GM23248 (cell line): ENCODE measurements around the gene TRIM26. TPM values are rescaled to one million over a fixed set of nuclear protein-coding genes. Genes with fewer than 3 reads are reported as not detected.
"Not testable (repeated sequence)": the region's sequence is repeated elsewhere in the genome, so short reads cannot be mapped to it uniquely, and the experiment has no call there.

ENCODE experiments used
- DNase-seq: peaks from one replicate; pipeline ENCODE4 v3.0.0-alpha.2; 2015
- H2AFZ ChIP-seq: fragments of 200-600 bp; sonication (generic); 2 replicates; pipeline ENCODE4 v1.6.1; 2016; ENCODE audit warnings: antibody characterized with exemption
- H3F3A ChIP-seq: fragments of 200-600 bp; sonication (generic); 2 replicates; pipeline ENCODE4 v1.6.1; 2016; ENCODE audit warnings: mild to moderate bottlenecking, antibody characterized with exemption, mixed run types; ENCODE audit not compliant: insufficient read depth
- H3K27ac ChIP-seq: fragments of 200-600 bp; sonication (generic); 2 replicates; pipeline ENCODE4 v1.5.1; 2016; ENCODE audit warnings: mild to moderate bottlenecking
- H3K27me3 ChIP-seq: fragments of 200-600 bp; sonication (generic); replicated peaks from 2 replicates; pipeline ENCODE4 v1.6.1; 2016; ENCODE audit warnings: mild to moderate bottlenecking; ENCODE audit not compliant: insufficient read depth
- H3K36me3 ChIP-seq: fragments of 200-600 bp; sonication (generic); 2 replicates; pipeline ENCODE4 v1.6.1; 2016; ENCODE audit warnings: low read depth, mild to moderate bottlenecking
- H3K4me1 ChIP-seq: fragments of 200-600 bp; sonication (generic); 2 replicates; pipeline ENCODE4 v1.6.1; 2016; ENCODE audit warnings: mild to moderate bottlenecking; ENCODE audit not compliant: insufficient read depth
- H3K4me2 ChIP-seq: fragments of 200-600 bp; sonication (generic); one replicate; pipeline ENCODE4 v1.6.1; 2016; ENCODE audit warnings: mild to moderate bottlenecking; ENCODE audit not compliant: unreplicated experiment
- H3K4me3 ChIP-seq: fragments of 200-600 bp; sonication (generic); 2 replicates; pipeline ENCODE4 v1.5.1; 2016; ENCODE audit warnings: mild to moderate bottlenecking
- H3K79me2 ChIP-seq: fragments of 200-600 bp; sonication (generic); 2 replicates; pipeline ENCODE4 v1.6.1; 2016; ENCODE audit warnings: mild to moderate bottlenecking; ENCODE audit not compliant: insufficient read depth
- H3K9ac ChIP-seq: fragments of 200-600 bp; sonication (generic); 2 replicates; pipeline ENCODE4 v1.6.1; 2016; ENCODE audit warnings: mild to moderate bottlenecking
- H3K9me2 ChIP-seq: fragments of 200-600 bp; sonication (generic); 2 replicates; pipeline ENCODE4 v1.6.1; 2016; ENCODE audit warnings: mixed run types, mild to moderate bottlenecking, moderate library complexity; ENCODE audit not compliant: insufficient read depth
- H3K9me3 ChIP-seq: fragments of 200-600 bp; sonication (generic); one replicate; pipeline ENCODE4 v1.6.1; 2017; ENCODE audit warnings: low read depth
- H4K20me1 ChIP-seq: fragments of 200-600 bp; sonication (generic); 2 replicates; pipeline ENCODE4 v1.6.0; 2016; ENCODE audit not compliant: insufficient read depth
- EZH2 ChIP-seq: fragments of 200-600 bp; sonication (generic); IDR thresholded peaks from 2 replicates; pipeline ENCODE4 v1.6.1; 2018; ENCODE audit warnings: antibody characterized with exemption, mild to moderate bottlenecking; ENCODE audit not compliant: insufficient read depth, poor library complexity, severe bottlenecking
- EZH2phosphoT487 ChIP-seq: fragments of 200-600 bp; sonication (generic); IDR thresholded peaks from 2 replicates; pipeline ENCODE4 v1.6.1; 2018; ENCODE audit warnings: antibody characterized with exemption, moderate library complexity, mild to moderate bottlenecking, low read depth; ENCODE audit not compliant: insufficient read depth
- WGBS, 2 experiments: methylation state at CpG; one replicate each; pipeline ENCODE4 v1.1.6; 2015 to 2017; ENCODE audit warnings: low lambda C conversion rate in 2 of 2, low coverage in 1 of 2; ENCODE audit errors: missing lambda C conversion rate in 2 of 2; 5-methylcytosine and 5-hydroxymethylcytosine counted together
- in situ Hi-C: fragments of 300-500 bp; cut with MboI; formaldehyde crosslinking; loops from 2 replicates; pipeline ENCODE4 v1.15.0; 2020
- polyA plus RNA-seq: library from polyadenylated mRNA; unstranded; fragments of >200 nt; fragmentation: Nextera tagmentation; extraction: Ambion mirVana; gene quantifications from 2 replicates; pipeline ENCODE4 v1.2.1, GENCODE V29; 2016
- total RNA-seq: library from RNA; depleted of rRNA; stranded (reverse); fragments of >200 nt; shearing (Covaris generic); gene quantifications from 2 replicates; pipeline ENCODE4 v1.2.3, GENCODE V29; 2014

Gene TRIM26
- total and polyA plus RNA-seq, 2 experiments from 2014 or later: 22.9 to 30.7 TPM

- H3K79me2 ChIP-seq: no peaks in the 10 kb centered on the region
- H3K27ac ChIP-seq: no peak overlapping the region
- no peaks in the 10 kb centered on the region for H3K27me3 ChIP-seq
- no peaks in the 10 kb centered on the region for H3K9me2 ChIP-seq
- no peak overlapping the region for H2AFZ ChIP-seq
- no peaks in the 10 kb centered on the region for H4K20me1 ChIP-seq
- H3K4me1 ChIP-seq: no peaks in the 10 kb centered on the region
- no peak for DNase-seq
- 68% methylated on average over 6 of the region's 6 CpGs for WGBS, 2 experiments
- no peaks in the 10 kb centered on the region for H3K36me3 ChIP-seq
- no peak overlapping the region for H3K9ac ChIP-seq
- H3F3A ChIP-seq: no peaks in the 10 kb centered on the region
- in situ Hi-C loops: no loop called here
- TF ChIP-seq EZH2phosphoT487 (no peak), EZH2 (no peak)
- H3K4me3 ChIP-seq: no peak overlapping the region
- H3K4me2 ChIP-seq: no peak overlapping the region
- H3K9me3 ChIP-seq: no peaks in the 10 kb centered on the region
These were observed 14.7 kb upstream of the TRIM26 start for GRCh38 chr6:30227763-30228487.

GRCh38 chr6:30227242-30227722, 14.1 kb upstream of the TRIM26 start:
- Histone ChIP-seq H3K9me3 (no peaks in the 10 kb centered on the region), H3K4me3 (no peak overlapping the region), H3K27ac (no peak overlapping the region), H3K9ac (no peak overlapping the region), H3K4me1 (no peaks in the 10 kb centered on the region), H3K4me2 (no peak overlapping the region), H3K36me3 (no peaks in the 10 kb centered on the region), H2AFZ (no peak overlapping the region), H4K20me1 (no peaks in the 10 kb centered on the region), H3K9me2 (no peaks in the 10 kb centered on the region), H3F3A (no peaks in the 10 kb centered on the region), H3K79me2 (no peaks in the 10 kb centered on the region), H3K27me3 (no peaks in the 10 kb centered on the region)
- in situ Hi-C loops: no loop called here
- TF ChIP-seq EZH2: no peak
- no peak for TF ChIP-seq EZH2phosphoT487
- 82 to 91% methylated on average over 6 of the region's 6 CpGs for WGBS, 2 experiments
- no peak for DNase-seq

- Histone ChIP-seq H3K9me3 (no peaks in the 10 kb centered on the region), H3K27ac (no peak overlapping the region), H3K4me3 (no peak overlapping the region), H3K79me2 (no peaks in the 10 kb centered on the region), H3F3A (no peaks in the 10 kb centered on the region), H3K4me1 (no peaks in the 10 kb centered on the region), H4K20me1 (no peaks in the 10 kb centered on the region), H3K4me2 (no peak overlapping the region), H2AFZ (no peak overlapping the region), H3K36me3 (no peaks in the 10 kb centered on the region), H3K27me3 (no peaks in the 10 kb centered on the region), H3K9me2 (no peaks in the 10 kb centered on the region), H3K9ac (no peak overlapping the region)
- WGBS, 2 experiments: 0 to 5% methylated on average over 1 of the region's 1 CpG
- no peak for DNase-seq
- in situ Hi-C loops: no loop called here
- TF ChIP-seq EZH2 (no peak), EZH2phosphoT487 (no peak)
These were observed 10.1 kb upstream of the TRIM26 start for GRCh38 chr6:30223339-30223738.

- 91% methylated on average over 22 to 23 of the region's 23 CpGs for WGBS, 2 experiments
- not testable (repeated sequence) for H2AFZ ChIP-seq, H3K9ac ChIP-seq
These were observed 8.8 kb upstream of the TRIM26 start for GRCh38 chr6:30221956-30222355.

GRCh38 chr6:30221395-30221794, 8.2 kb upstream of the TRIM26 start:
- H3K4me1 ChIP-seq, H3K9ac ChIP-seq, H3K27ac ChIP-seq, H2AFZ ChIP-seq, H3F3A ChIP-seq, H3K9me3 ChIP-seq, DNase-seq, H3K9me2 ChIP-seq, H3K4me3 ChIP-seq, in situ Hi-C loops, H3K27me3 ChIP-seq, H3K79me2 ChIP-seq, H4K20me1 ChIP-seq, H3K4me2 ChIP-seq, H3K36me3 ChIP-seq: not testable (repeated sequence)
- WGBS, 2 experiments: 60% methylated on average over 6 of the region's 6 CpGs

More at GRCh38 chr6:30221956-30222355, 8.8 kb upstream of the TRIM26 start:
- H3K27ac ChIP-seq, H3F3A ChIP-seq, H3K4me3 ChIP-seq, H3K79me2 ChIP-seq, in situ Hi-C loops, H3K9me3 ChIP-seq, H3K4me1 ChIP-seq, H3K4me2 ChIP-seq, H3K27me3 ChIP-seq, H4K20me1 ChIP-seq, H3K9me2 ChIP-seq, DNase-seq, H3K36me3 ChIP-seq: not testable (repeated sequence)
